HepG2 (cell line): ENCODE measurements around the gene INPP1. TPM values are rescaled to one million over a fixed set of nuclear protein-coding genes. Genes with fewer than 3 reads are reported as not detected.

Experiments
- ATAC-seq: fragments of 200-7000 bp; cut with Tn5 transposase; 3 replicates; pipeline ENCODE4 v1.9.1; 2020; ENCODE audit warnings: mild to moderate bottlenecking, moderate library complexity
- BruUV-seq: library from RNA; stranded (reverse); fragments of 400-500 nt; replicated peaks from 2 replicates; lab custom pipeline; 2021; lab: Mats Ljungman, UMichigan
- CTCF ChIA-PET: fragments of 300-600 bp; formaldehyde crosslinking; extraction: SDS; loops from one replicate; lab custom pipeline; 2021; ENCODE audit warnings: low total read pairs, inconsistent platforms, low intra/inter-chr PET ratio; lab: Yijun Ruan, JAX
- POLR2A ChIA-PET: fragments of 350-600 bp; sonication (Branson Sonifier 250); formaldehyde crosslinking; loops from one replicate; lab custom pipeline; 2020; ENCODE audit warnings: antibody characterized with exemption, inconsistent platforms; lab: Yijun Ruan, JAX
- DNase-seq: peaks from one replicate; pipeline ENCODE4 v3.0.0-alpha.2; 2015; ENCODE audit warnings: low spot score
- FAIRE-seq: peaks from 3 replicates; lab custom pipeline; 2011; peaks lifted over from hg19 to GRCh38; lab: Jason Lieb, UNC
- H2AFZ ChIP-seq: one replicate; pipeline ENCODE4 v1.6.1; 2011; ENCODE audit warnings: low read length, inconsistent platforms
- H3K27ac ChIP-seq: fragments of 300-600 bp; 3 replicates; pipeline ENCODE4 v1.8.0; 2011; ENCODE audit warnings: mixed run types, mild to moderate bottlenecking, mixed read lengths, low read length, inconsistent platforms; ENCODE audit not compliant: insufficient read depth; ENCODE audit errors: extremely low read length
- H3K27me3 ChIP-seq, 2 experiments: fragments of 200-600 bp in 1 of 2; 2 replicates in 1 of 2; 3 replicates in 1 of 2; pipeline versions ENCODE4 v1.6.0 to v1.8.0; 2011; ENCODE audit warnings: low read length in 2 of 2, mild to moderate bottlenecking in 2 of 2, moderate library complexity in 2 of 2, inconsistent platforms in 1 of 2; ENCODE audit not compliant: insufficient read depth in 2 of 2, control insufficient read depth in 1 of 2
- H3K36me3 ChIP-seq, 2 experiments: fragments of 200-600 bp in 1 of 2; replicated peaks in 1 of 2; 2 replicates in 1 of 2; 3 replicates in 1 of 2; pipeline versions ENCODE4 v1.5.1 to v1.8.0; 2011; ENCODE audit warnings: low read length in 2 of 2, inconsistent platforms in 1 of 2; ENCODE audit not compliant: insufficient read depth in 2 of 2, control insufficient read depth in 1 of 2
- H3K4me1 ChIP-seq: 2 replicates; pipeline ENCODE4 v1.5.1; 2012; ENCODE audit warnings: low read length, inconsistent platforms; ENCODE audit not compliant: insufficient read depth
- H3K4me2 ChIP-seq: 2 replicates; pipeline ENCODE4 v1.6.0; 2011; ENCODE audit warnings: low read depth, low read length, inconsistent platforms
- H3K4me3 ChIP-seq, 3 experiments: fragments of 200-600 bp in 1 of 3; sonication (generic), shearing (Covaris generic) in 1 of 3; replicated peaks in 1 of 3; 2 replicates each; pipeline ENCODE4 v1.5.1; 2011 to 2016; ENCODE audit warnings: low read length in 3 of 3, inconsistent platforms in 2 of 3, low read depth in 2 of 3, mild to moderate bottlenecking in 2 of 3, control low read depth in 1 of 3, mixed read lengths in 1 of 3; ENCODE audit not compliant: insufficient read depth in 1 of 3
- H3K79me2 ChIP-seq: one replicate; pipeline ENCODE4 v1.6.1; 2011; ENCODE audit warnings: low read length, inconsistent platforms; ENCODE audit not compliant: insufficient read depth
- H3K9ac ChIP-seq: 2 replicates; pipeline ENCODE4 v1.6.0; 2011; ENCODE audit warnings: mild to moderate bottlenecking, low read depth, low read length, inconsistent platforms; ENCODE audit not compliant: insufficient read depth
- H3K9me3 ChIP-seq: 2 replicates; pipeline ENCODE4 v1.5.1; 2012; ENCODE audit warnings: mild to moderate bottlenecking, low read length
- H4K20me1 ChIP-seq: 2 replicates; pipeline ENCODE4 v1.6.0; 2011; ENCODE audit warnings: inconsistent platforms, mild to moderate bottlenecking, low read length, moderate library complexity; ENCODE audit not compliant: insufficient read depth
- CENPT ChIP-seq: sonication (generic); formaldehyde crosslinking; IDR thresholded peaks from 2 replicates; pipeline ENCODE4 v1.8.0; 2022; ENCODE audit warnings: low read depth, mild to moderate bottlenecking, moderate library complexity, missing genetic modification reagents
- KAT2B ChIP-seq: fragments of 150-350 bp; IDR thresholded peaks from 2 replicates; pipeline ENCODE4 v1.6.1; 2014; ENCODE audit warnings: low read depth, low read length, borderline replicate concordance
- POGZ ChIP-seq: sonication (generic); formaldehyde crosslinking; IDR thresholded peaks from 2 replicates; pipeline ENCODE4 v1.4.0; 2020; ENCODE audit warnings: mild to moderate bottlenecking, missing genetic modification reagents
- POLR2AphosphoS2 ChIP-seq: IDR thresholded peaks from 2 replicates; pipeline ENCODE4 v1.6.1; 2011; ENCODE audit warnings: low read depth, low read length, improper control_type of control experiment
- SIN3A ChIP-seq: IDR thresholded peaks from 2 replicates; pipeline ENCODE4 v1.6.1; 2011; ENCODE audit warnings: low read depth, mild to moderate bottlenecking, control low read depth, low read length, borderline replicate concordance
- ZFP62 ChIP-seq: sonication (generic); formaldehyde crosslinking; IDR thresholded peaks from 2 replicates; pipeline ENCODE4 v1.4.0; 2020; ENCODE audit warnings: missing genetic modification reagents
- ZNF510 ChIP-seq: sonication (generic); formaldehyde crosslinking; IDR thresholded peaks from 2 replicates; pipeline ENCODE4 v1.4.0; 2020; ENCODE audit warnings: low read depth, mild to moderate bottlenecking, missing genetic modification reagents
- ZNF841 ChIP-seq: sonication (generic); formaldehyde crosslinking; IDR thresholded peaks from 2 replicates; pipeline ENCODE4 v1.8.1; 2023; ENCODE audit warnings: missing genetic modification reagents, borderline replicate concordance
- WGBS: methylation state at CpG from one replicate; pipeline ENCODE4 v1.1.6; 2017; ENCODE audit warnings: low lambda C conversion rate; 5-methylcytosine and 5-hydroxymethylcytosine counted together
- in situ Hi-C: cut with HindIII; loops from 2 replicates; pipeline ENCODE4 v1.10.0; 2017; ENCODE audit warnings: low pct_unique_long_range_greater_than_20kb; ENCODE audit not compliant: extremely low pct_ligation_motif_present
- intact Hi-C: fragments of 100-400 bp; cut with micrococcal nuclease; formaldehyde crosslinking; loops from one replicate; pipeline ENCODE4 v1.10.0; 2022; ENCODE audit not compliant: unreplicated experiment
- polyA plus RNA-seq, 8 experiments: library from polyadenylated mRNA; depleted of rRNA in 3 of 8; stranded (reverse) in 7 of 8; unstranded in 1 of 8; fragments of >200 nt; fragmentation: Illumina TruSeq in 4 of 8; extraction: Trizol in 4 of 8; gene quantifications; 2 replicates each; pipeline versions ENCODE4 v1.2.1 to v1.2.3, GENCODE V29; 2011 to 2016; ENCODE audit warnings: low read depth in 4 of 8, missing spikeins in 1 of 8, mixed read lengths in 1 of 8; ENCODE audit not compliant: insufficient read depth in 1 of 8
- total RNA-seq, 5 experiments: library from RNA; depleted of rRNA; stranded (reverse); fragments of >200 nt; fragmentation: Illumina TruSeq; extraction: Trizol; gene quantifications; 2 replicates each; pipeline ENCODE4 v1.2.3, GENCODE V29; 2016; ENCODE audit warnings: low read depth in 1 of 5
- TF ChIP-seq, protein P1 (sequence below): sonication (generic); formaldehyde crosslinking; IDR thresholded peaks from 2 replicates; pipeline ENCODE4 v1.8.1; 2023; ENCODE audit warnings: mild to moderate bottlenecking, moderate library complexity, missing genetic modification reagents
- TF ChIP-seq, protein P2 (sequence below): sonication (generic); formaldehyde crosslinking; IDR thresholded peaks from 2 replicates; pipeline ENCODE4 v1.4.0; 2020; ENCODE audit warnings: missing genetic modification reagents
- TF ChIP-seq, protein P3 (sequence below): sonication (generic); formaldehyde crosslinking; IDR thresholded peaks from 2 replicates; pipeline ENCODE4 v1.8.0; 2022; ENCODE audit warnings: missing genetic modification reagents, mild to moderate bottlenecking, moderate library complexity, borderline replicate concordance
- TF ChIP-seq, protein P4 (sequence below): sonication (generic); formaldehyde crosslinking; IDR thresholded peaks from 2 replicates; pipeline ENCODE4 v1.5.1; 2020; ENCODE audit warnings: mild to moderate bottlenecking, moderate library complexity, missing genetic modification reagents

The INPP1 gene
- total and polyA plus RNA-seq, 2 of the 13 experiments (the other 11 are each of a cell fraction or from before 2014, with no cell fraction given): 10.0 to 13.3 TPM

DNA sequence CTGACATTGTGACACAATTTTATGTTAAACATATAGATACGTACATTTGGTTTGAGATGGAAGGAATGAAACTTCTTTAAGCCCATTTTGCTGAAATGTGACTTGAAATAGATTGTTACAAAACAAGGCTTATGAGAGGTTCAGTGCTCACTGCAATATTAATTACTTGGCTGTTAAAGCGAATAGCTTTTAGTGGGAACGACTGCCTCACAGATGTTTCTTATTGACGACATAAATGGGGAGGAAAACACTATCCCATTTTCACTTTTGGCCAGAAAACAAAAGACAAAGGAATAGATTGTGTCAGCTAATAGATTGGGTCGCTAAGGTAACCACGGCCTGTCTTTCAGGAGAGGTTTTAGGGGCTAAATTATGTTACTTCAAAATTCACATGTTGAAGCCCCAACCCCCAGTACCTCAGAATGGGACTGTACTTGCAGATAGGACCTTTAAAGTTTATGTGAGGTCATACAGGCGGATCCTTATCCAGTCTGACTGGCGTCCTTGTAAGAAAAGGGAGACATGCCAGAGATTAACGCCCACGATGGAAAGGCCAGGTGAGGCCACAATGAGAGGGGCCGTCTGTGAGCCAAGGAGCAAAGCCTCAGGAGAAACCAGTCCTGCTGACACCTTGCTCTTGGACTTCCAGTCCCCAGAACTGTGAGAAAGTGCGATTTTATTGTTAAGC, 10.8 kb downstream of the INPP1 start:
- no peak for DNase-seq
- ChIA-PET CTCF (no interaction called here), POLR2A (interaction anchor here (1.4 to 2.1 kb wide), 6 partner anchors 10 to 35 kb away, joined by 3 to 36 read pairs (median 6); partner anchors contain the start of genes HIBCH and INPP1)
- BruUV-seq: no TSS peak
- Histone ChIP-seq H3K4me1 (peaks cover 89% of the 10 kb centered on the region), H3K4me2 (no peak overlapping the region), H3K9ac (no peak overlapping the region), H3K27ac (no peak overlapping the region), H3K79me2 (no peaks in the 10 kb centered on the region), H3K9me3 (no peaks in the 10 kb centered on the region), H3K36me3 (no peaks in the 10 kb centered on the region; a peak in 1 of 5 replicates), H3K4me3 (no peak overlapping the region), H2AFZ (no peak overlapping the region), H3K27me3 (no peaks in the 10 kb centered on the region), H4K20me1 (no peaks in the 10 kb centered on the region)
- 87% methylated on average over 12 of the region's 12 CpGs for WGBS
- ATAC-seq: no peak
- in situ Hi-C loops: no loop called here
- FAIRE-seq: no peak
- intact Hi-C loops: no loop called here
- TF ChIP-seq ZFP62 (CRISPR knock-in tag) (no peak), ZNF841 (CRISPR knock-in tag) (no peak), ZNF510 (CRISPR knock-in tag) (no peak), POLR2AphosphoS2 (no peak), KAT2B (no peak), SIN3A (no peak), POGZ (no peak), CENPT (no peak)
- TF ChIP-seq, protein P1, sequence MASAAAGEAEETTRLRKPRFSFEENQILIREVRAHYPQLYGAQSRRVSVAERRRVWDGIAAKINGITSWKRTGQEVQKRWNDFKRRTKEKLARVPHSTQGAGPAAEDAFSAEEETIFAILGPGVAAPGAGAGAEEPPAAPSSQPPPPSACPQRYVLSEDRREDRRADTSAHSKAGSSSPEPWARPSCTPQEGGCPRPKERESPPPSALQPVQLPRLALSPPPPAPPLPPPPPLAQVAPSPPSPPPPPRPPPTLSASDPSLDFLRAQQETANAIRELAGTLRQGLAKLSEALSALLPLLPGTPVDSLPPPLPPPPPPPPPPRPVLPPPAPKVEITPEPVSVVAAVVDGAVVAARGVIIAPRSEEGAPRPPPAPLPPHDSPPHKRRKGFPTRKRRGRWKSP: no peak
- TF ChIP-seq, protein P2, sequence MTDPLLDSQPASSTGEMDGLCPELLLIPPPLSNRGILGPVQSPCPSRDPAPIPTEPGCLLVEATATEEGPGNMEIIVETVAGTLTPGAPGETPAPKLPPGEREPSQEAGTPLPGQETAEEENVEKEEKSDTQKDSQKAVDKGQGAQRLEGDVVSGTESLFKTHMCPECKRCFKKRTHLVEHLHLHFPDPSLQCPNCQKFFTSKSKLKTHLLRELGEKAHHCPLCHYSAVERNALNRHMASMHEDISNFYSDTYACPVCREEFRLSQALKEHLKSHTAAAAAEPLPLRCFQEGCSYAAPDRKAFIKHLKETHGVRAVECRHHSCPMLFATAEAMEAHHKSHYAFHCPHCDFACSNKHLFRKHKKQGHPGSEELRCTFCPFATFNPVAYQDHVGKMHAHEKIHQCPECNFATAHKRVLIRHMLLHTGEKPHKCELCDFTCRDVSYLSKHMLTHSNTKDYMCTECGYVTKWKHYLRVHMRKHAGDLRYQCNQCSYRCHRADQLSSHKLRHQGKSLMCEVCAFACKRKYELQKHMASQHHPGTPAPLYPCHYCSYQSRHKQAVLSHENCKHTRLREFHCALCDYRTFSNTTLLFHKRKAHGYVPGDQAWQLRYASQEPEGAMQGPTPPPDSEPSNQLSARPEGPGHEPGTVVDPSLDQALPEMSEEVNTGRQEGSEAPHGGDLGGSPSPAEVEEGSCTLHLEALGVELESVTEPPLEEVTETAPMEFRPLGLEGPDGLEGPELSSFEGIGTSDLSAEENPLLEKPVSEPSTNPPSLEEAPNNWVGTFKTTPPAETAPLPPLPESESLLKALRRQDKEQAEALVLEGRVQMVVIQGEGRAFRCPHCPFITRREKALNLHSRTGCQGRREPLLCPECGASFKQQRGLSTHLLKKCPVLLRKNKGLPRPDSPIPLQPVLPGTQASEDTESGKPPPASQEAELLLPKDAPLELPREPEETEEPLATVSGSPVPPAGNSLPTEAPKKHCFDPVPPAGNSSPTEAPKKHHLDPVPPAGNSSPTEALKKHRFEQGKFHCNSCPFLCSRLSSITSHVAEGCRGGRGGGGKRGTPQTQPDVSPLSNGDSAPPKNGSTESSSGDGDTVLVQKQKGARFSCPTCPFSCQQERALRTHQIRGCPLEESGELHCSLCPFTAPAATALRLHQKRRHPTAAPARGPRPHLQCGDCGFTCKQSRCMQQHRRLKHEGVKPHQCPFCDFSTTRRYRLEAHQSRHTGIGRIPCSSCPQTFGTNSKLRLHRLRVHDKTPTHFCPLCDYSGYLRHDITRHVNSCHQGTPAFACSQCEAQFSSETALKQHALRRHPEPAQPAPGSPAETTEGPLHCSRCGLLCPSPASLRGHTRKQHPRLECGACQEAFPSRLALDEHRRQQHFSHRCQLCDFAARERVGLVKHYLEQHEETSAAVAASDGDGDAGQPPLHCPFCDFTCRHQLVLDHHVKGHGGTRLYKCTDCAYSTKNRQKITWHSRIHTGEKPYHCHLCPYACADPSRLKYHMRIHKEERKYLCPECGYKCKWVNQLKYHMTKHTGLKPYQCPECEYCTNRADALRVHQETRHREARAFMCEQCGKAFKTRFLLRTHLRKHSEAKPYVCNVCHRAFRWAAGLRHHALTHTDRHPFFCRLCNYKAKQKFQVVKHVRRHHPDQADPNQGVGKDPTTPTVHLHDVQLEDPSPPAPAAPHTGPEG: no peak
- TF ChIP-seq, protein P3, sequence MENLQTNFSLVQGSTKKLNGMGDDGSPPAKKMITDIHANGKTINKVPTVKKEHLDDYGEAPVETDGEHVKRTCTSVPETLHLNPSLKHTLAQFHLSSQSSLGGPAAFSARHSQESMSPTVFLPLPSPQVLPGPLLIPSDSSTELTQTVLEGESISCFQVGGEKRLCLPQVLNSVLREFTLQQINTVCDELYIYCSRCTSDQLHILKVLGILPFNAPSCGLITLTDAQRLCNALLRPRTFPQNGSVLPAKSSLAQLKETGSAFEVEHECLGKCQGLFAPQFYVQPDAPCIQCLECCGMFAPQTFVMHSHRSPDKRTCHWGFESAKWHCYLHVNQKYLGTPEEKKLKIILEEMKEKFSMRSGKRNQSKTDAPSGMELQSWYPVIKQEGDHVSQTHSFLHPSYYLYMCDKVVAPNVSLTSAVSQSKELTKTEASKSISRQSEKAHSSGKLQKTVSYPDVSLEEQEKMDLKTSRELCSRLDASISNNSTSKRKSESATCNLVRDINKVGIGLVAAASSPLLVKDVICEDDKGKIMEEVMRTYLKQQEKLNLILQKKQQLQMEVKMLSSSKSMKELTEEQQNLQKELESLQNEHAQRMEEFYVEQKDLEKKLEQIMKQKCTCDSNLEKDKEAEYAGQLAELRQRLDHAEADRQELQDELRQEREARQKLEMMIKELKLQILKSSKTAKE (CRISPR knock-in tag): no peak
- TF ChIP-seq, protein P4, sequence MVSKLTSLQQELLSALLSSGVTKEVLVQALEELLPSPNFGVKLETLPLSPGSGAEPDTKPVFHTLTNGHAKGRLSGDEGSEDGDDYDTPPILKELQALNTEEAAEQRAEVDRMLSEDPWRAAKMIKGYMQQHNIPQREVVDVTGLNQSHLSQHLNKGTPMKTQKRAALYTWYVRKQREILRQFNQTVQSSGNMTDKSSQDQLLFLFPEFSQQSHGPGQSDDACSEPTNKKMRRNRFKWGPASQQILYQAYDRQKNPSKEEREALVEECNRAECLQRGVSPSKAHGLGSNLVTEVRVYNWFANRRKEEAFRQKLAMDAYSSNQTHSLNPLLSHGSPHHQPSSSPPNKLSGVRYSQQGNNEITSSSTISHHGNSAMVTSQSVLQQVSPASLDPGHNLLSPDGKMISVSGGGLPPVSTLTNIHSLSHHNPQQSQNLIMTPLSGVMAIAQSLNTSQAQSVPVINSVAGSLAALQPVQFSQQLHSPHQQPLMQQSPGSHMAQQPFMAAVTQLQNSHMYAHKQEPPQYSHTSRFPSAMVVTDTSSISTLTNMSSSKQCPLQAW (CRISPR knock-in tag): no peak
